ENCODE results near the gene UBXN10.

Gene UBXN10, protein sequence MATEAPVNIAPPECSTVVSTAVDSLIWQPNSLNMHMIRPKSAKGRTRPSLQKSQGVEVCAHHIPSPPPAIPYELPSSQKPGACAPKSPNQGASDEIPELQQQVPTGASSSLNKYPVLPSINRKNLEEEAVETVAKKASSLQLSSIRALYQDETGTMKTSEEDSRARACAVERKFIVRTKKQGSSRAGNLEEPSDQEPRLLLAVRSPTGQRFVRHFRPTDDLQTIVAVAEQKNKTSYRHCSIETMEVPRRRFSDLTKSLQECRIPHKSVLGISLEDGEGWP

DNA sequence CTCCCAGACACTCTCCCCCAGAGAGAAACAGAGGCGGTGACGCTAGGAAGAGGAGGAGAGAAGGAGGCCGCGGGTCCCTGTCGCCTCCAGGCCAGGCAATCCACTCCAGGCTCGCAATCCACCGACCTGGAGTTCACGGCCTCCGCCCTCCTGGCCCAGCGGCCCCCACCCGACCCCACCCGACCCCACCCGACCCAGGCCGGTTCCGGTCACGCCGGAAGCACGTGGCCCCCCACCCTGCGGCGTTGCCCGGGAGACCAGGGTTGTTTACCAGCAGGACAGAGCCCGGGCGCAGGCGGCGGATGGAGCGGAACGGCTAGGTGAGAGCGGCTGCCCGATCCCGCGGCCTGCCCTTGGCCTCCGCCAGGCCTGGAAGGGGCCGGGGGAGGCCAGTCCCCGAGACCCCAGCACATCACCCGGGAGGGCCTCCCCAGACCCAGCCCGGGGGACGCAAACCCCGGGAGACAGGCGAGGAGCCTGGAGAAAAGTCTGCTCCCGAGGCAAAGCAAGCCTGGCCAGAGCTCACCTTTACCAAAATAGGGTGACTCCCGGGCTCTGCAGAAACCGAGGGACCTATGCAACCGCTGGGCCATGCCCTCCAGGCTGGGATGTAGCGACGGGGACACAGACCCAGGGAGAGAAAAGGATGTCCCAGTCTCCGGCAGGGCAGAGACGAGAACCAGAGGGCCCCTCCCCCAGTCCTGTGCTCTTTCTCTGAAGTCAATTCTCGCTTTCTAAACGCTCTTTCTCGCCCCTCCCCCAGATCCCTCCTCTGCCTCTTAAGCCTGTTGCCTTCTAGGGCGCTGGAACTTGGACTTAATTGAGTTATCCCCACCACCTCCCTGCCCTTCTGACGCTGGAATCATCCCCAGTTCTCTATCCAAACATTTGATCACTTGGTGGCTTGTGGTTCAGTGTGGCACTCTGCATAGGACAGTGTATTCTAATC lies at the start of gene UBXN10, which contains the start of gene PLA2G2C:
UBXN10 (plus strand) TSS at position 263 of the 949 bp plus-strand sequence. CDS start 4,466 bp downstream, outside the sequence.
PLA2G2C (minus strand) TSS at position 685 of the 949 bp plus-strand sequence. CDS start 9,155 bp downstream, outside the sequence.
- DNase-seq: peak; percentile 37 to 43

DNA sequence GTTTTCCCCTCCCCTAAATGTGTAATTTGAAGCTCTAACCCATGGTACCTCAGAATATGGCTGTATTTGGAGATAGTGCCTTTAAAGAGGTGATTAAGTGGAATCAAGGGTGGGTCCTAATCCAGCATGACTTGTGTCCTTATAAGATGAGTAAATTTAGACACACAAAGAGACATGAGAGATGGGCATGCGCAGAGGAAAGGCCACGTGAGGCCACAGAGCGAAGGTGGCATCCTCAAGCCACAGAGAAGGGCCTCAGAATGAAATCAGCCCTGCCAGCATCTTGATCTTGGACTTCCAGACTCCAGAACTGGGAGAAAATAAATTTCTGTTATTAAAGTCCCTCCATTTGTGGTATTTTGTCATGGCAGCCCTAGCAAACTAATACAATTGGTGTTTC lies 49.6 kb upstream of the UBXN10 start:
- DNase-seq: no peak

DNA sequence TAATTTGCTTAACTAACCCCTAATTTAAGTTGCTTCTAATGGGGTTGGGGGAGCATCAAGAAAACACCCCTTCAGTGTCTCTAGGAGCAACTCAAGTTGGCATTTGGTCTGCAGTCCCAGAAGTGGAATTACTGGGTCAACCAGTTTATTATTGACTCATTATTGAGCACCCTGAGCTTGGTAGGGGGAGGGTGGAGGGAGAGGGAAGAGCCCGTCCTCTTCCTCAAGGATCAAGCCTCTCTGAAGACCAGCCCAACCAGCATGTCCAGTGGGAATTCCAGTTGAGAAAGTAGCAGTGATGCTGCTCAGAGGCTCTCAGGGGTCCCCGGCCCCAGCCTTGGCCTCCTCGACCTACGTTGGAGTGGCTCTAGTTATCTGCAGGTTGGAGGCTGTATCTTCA lies 48.8 kb upstream of the UBXN10 start:
- no peak for DNase-seq

DNA sequence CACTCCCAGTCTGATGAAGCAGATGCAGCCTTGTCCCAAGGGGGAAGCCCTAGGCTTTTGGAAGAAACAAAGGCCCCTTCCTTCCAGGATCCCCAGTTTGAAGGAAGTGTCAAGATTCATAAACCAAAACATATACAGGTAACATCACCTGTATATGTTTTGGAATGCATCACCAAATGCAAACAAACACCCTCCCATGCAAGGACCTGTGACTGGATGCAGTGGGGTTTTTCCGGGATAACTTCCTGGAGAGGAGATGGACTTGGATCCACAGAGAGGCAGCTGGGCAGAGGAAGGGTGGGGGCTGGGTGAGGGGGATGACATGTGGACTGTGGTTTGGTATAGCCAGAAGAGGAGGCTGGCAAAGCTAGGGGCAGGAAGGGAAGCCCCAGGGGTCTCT lies 48.3 kb upstream of the UBXN10 start:
- DNase-seq: no peak

DNA sequence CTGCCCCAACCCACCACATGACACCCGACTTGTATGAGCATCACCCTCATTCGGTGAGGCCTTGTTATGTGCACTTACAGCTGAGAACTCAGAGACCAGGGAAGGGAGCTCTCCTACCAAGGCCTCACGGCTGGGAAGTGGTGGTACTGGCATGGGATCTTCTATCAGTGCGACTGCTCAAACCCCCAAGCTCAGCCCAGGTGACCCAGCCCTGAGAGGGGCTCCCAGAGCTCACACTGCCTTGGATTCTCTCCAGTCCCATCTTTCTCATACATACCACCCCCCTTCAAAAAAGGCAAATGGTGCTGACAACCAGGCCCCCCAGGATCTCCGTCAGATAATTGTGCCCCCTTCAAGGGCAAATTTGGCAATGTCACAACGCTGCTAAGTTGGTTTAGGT lies 47.5 kb upstream of the UBXN10 start:
- DNase-seq: no peak

DNA sequence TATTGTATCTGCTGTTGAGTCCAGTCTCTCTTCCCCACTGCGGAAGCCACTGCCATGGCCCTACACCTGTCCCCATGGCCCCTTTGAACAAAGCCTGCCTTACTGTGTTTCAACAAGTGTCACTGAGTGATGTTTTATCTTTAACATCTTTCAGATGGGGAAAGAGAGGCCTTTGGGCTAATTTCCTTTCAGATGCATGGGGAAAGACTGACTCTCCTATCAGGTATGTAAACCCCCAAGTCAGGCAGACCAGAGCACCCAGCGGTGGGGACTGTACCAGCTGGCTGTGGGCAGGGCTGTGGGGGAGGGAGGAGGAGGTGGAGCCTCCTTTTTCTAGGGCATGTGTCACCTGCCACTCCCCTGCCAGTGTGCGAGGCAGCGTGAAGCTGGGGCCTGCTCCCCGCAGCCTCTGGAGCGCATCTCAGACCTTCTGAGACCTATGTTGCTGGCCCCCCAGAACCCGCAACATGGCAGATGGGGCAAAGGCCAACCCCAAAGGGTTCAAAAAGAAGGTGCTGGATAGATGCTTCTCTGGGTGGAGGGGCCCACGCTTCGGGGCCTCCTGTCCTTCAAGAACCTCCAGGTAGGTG lies 46.8 kb upstream of the UBXN10 start, which contains the start of gene PLA2G2F:
PLA2G2F (plus strand) TSS at position 363 of the 590 bp plus-strand sequence; CDS start at position 468, 105 bp downstream.
- DNase-seq: no peak

DNA sequence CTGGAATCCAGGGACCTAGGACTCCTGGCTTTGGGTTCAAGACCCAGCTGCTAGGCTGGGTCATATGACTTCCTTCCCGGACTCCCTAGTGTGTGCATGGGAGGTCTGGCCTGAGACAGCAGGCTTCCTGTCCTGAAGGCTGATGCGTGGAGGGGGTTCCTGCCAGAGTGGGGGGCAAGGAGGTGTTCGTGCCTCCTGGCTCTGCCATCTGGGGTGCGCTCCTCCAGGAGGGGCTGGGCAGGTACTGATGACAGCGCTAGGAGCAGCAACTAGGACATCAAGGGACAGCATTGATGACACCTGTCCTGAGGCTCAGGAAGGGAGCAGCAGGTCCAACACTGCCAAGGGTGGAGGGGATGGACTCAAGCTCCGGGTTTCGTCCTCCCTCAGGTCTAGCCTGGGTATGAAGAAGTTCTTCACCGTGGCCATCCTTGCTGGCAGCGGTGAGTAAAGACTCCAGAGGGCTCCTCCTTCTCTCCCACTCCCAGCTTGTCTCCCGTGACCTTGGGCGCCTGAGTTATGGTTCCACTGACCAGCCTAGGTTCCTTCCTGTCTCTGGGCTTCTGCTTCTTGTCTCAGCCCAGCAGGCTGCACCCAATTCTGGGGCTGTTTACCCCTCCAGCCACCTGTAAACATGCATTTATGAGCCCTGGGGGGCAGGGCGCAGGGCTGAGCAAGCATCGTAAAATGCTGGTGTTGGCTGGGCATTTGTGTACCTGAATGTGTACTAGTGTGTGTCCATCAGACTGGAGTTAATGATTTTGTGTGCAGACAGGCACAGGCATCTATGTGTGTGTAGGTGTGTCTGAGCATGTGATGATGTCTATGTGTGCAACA lies 45.9 kb upstream of the UBXN10 start:
- no peak for DNase-seq

DNA sequence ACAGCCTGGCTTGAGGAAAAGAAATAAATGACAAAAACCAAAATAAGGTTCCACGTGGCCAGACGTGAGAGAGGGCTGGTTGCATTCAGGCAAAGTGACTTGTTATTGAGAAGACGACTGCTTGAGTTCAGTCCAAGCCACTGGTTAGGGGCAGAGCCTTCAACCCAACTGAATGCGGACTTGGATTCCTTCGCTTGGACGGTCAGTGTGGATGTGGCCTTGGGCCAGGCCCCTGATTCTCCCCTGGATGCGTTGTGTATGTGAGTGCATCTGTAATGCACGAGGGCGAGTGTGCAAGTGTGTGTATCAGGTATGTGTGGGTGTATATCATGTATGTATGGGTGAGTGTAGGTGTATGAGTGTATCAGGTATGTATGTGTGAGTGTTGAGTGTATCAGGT lies 44.9 kb upstream of the UBXN10 start:
- no peak for DNase-seq

DNA sequence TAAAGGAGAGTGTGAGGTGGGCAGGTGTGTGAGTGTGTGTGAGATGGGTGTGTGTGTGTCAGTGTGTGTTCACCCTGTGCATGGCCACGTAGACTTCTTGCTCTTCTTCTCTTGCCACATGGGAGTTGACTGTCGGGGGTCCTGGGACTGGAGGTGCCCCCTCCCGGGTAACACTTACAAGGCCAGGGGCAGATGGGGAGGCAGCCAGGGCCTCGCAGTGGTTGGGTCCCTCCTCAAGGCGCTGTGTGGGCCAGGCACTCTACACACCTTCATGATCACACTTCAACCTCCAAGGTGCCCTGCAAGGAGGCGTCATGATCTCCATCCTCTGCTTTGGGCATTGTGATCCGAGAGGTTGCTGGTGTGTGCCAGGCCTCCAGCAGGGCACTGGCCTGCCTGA lies 44.4 kb upstream of the UBXN10 start:
- no peak for DNase-seq

DNA sequence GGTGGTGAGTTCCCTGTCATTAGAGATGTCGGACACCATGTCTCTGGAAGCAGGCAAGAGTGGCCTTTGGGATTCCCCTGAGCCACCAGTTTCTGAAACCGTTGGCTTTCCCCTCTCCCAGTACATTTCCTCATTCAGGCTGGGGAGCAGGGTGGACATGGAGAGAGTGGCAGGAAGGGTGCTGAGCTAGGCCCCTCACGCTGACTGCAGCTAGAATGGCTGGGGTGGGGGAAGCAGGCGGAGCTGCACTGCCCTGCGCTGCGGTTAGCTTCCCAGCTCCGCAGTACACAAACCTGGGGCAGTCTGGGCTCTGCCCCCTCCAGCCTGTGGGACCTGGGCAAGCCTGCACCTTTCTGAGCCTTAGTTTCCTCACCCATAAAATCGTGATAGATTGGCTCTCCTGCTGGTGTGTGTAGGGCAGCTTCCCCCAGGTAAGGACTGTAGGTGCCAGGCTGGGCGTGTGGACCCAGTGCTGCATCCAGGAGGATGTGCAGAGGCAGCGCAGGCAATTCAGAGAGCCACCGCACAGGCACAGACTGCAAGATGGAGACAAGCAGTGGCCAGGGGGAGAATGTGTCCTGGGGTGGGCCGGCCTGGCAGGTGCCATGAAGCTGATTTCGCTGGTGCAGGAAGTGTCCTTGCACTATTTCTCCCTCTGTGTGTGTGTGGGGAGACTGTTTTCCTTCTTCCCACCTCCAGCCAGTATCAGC lies 43.7 kb upstream of the UBXN10 start:
- no peak for DNase-seq

DNA sequence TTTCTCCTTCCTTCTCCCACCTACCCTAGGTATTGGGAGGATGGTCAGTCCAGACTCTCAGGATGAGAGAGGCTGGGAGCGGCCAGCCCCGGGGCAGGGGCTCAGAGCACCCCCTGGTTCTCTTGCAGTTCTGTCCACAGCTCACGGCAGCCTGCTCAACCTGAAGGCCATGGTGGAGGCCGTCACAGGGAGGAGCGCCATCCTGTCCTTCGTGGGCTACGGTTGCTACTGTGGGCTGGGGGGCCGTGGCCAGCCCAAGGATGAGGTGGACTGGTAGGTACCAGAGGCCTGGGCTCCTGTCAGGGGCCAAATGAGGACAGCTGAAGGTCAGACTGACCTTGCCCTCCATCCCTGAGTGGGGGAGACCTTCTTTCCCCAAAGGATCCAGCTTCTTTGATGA lies 42.6 kb upstream of the UBXN10 start:
- no peak for DNase-seq

DNA sequence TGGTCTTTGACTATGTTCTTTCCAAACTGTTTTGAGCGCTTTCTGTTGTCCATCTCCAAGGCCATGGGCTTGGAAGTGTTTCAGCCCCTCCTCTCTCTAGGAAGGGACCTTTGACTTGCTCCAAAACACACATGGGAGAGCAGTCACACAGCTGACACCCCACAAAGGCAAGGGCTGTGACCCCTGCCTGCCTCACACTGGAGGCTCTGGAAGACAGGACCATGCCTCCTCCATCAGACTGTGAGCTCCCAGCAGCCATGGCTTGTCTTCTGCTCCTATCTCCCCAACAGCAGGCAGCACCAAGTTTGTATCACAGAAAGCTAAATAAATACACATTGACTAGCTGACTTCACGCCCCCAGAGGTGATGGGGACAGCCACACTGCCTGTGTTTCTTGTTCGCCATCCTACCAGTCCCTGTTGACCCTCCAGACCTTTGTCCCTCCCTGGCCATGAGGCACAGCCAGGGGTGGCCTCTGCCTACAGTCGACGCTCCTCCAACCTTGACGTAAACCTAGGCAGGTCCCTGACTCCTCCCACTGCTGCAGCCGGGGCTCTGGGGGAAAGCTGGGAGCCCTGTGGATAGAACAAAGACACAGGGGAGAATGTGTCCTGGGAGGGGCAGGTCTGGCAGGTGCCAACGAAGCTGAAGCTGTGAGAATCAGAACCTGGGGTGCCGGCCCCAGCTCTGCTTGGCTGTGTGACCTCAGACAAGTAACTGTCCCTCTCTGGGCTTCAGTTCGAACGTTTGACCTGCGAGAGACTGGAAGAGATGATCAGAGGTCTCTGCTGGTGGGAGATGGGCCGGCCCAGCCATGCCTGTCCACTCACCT lies 41.9 kb upstream of the UBXN10 start:
- DNase-seq: no peak

DNA sequence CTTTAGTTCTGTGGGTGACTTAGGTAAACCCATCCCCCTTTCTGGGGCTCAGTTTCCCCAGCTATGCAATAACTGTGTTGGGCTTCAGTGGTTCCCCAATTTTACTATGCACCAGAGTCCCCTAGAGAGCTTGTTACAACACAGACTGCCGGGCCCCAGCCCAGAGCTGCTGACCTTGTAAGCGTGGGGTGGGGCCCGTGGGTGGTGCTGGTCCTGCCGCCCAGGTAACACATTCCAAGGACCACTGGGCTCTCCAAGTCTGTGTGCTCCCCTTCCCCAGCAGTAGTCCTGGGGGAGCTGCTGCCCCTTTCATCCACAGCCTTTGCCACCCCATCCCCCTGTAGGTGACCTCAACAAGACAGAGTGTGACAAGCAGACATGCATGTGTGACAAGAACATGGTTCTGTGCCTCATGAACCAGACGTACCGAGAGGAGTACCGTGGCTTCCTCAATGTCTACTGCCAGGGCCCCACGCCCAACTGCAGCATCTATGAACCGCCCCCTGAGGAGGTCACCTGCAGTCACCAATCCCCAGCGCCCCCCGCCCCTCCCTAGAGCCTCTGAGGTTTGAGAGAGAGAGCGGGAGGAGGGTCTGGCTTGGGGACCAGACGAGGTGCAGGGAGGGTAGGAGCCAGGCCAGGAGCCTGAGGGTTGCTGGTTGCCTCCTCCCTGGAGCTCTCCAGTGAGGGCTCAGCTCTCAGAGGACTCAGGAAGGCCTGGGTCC lies 37.9 kb upstream of the UBXN10 start:
- no peak for DNase-seq

DNA sequence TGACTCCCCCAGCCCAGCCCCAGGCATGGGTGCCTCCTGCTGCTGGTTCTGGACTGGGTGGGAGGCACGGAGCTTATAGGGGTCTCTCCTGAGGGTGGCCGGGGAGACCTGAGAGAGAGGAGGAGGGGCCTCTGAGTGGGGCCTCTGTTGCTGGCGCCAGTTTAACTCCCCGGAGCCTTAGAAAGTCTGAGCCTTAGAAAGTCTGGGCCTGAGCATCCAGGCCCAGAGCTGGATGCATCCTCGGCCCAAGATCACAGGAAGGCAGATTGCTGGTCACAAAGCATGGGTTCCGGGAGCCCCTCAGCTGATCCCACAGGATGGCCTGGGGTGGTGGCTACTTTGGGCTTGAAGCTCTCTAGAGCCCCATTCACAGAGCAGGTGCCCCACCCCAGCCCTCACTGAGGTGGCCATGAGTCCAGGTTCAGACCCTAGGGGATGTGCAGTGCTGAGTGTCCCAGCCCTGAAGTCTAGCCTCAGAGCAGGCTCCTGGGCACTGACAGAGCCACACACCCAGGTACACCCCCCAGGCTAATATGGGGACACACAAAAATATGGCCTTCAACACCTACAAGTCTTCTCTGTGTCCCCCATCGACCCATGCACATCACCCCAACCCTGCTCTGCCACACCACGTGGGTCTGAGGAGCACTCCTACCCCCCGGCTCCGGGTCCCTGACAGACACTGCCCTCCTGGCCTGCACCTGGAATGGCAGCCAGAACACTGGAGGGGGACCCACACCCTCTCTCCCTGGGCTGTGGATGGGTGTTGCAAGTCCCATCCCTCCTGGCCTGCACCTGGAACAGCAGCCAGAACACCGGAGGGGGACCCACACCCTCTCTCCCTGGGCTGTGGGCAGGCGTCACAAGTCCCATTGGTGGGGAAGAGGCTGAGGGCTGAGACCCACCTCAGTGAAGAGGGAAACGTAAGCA lies 37.1 kb upstream of the UBXN10 start:
- DNase-seq: no peak

DNA sequence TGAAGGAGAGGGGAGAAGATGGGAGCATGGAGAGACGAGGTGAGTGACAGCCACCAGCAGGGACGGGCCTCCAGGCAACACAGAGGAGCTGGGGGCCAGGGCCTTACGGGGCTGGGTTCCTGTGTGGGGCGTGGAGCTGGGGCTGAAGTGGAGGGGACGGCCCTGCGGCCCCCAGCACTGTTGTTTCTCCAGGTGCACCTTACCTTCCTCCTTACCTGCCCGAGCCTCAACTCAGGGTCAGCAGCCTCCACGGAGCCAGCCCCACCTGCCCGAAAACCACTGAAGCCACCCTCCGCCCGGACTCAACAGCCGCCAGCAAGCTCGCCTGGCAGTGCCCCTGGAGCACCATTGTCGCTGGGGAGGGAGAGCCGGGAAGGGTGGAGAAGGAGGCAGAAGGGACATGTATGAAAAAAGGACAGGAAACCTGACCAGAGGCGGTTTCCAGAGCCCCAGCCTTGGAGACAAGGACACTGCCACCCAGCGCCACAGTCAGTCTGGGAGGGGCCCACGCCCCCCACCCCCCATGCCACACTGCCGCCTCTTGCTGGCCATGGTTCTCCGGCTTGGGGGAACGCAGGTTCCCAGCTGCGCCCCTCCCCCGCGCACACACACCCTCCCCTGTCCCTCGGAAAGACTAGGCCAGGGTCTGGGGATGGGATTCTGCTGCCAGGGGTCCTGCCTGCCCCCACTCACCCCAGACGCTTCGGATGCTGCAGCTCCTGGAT lies 36.1 kb upstream of the UBXN10 start:
- no peak for DNase-seq

DNA sequence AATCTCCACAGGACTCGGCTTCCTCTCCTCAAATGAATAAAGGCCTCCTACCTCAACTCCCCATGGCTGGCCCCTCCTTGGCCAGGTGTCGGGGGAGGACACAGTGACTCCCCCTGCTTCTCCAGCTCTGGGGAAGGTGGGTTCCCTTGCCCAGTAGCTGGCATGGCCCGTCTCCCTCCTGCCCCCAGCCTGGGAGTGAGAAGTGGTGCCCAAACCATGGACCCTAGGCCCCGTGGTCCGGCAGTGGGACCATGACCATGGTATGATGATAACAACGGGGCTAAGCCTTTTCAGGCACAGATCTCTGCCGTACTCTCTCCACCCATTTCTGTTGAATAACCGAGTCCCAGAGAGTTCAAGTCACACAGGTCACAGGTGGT lies 35.6 kb upstream of the UBXN10 start:
- DNase-seq: no peak

DNA sequence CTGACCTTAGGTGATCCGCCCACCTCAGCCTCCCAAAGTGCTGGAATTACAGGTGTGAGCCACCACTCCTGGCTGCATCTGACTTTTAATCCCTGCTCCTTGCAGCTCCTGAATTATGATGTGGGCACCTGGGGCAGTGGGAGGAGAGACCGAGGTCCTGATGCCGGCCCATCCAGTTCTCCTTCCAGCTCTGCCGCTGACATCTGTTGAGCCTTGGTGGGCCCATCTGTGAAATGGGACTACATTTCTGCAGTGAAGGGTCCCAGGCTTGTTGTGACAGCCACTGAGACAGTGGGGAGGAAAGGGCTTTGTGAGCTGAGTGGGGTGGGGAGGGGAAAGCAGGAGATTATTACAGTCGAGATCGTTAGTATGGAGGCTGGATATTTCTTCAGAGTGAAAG lies 34.9 kb upstream of the UBXN10 start:
- no peak for DNase-seq

DNA sequence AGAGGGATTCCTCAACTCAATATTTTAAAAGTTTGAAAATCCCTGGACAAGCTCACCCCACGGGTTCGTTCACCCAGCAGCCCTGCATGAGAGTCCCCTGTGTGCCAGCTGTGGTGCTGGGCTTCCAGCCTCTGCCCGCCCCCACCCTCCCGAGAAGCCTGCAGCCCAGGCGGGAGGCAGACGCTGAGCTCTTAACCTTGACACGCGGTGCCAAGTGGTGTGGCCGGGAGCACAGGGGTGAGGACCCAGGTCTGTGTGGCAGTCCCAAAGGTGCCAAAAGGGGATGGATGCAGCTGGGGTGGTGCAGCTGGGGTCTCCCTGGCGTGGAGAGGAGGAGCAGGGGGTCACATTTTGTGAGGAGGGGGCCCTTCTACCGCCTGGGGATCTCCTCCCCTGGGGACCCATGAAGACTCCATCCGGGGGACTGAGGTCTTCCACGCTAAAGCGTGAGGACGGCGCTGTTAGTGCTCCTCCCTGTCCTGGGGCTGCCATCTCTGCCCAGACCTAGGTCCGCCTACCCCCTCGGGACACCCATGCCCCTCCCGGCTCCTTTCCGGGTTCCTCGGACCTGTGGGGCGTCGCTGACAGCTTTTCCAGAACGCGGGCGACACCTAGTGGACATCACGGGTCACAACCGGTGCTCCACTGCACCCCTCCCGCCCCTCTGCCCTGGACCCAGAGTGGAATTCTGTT lies 33.8 kb upstream of the UBXN10 start:
- peak; percentile 73 for DNase-seq
